K562 (cell line): ENCODE data around the gene ZBTB48. TPM values are rescaled to one million over a fixed set of nuclear protein-coding genes. Genes with fewer than 3 reads are reported as not detected.

Experiments
- CHD7 ChIP-seq: fragments of 200-600 bp; sonication (generic); IDR thresholded peaks from one replicate; pipeline ENCODE4 v1.6.1; 2012; ENCODE audit warnings: mild to moderate bottlenecking, low read depth, low read length, inconsistent platforms
- polyA plus RNA-seq, 8 experiments: library from polyadenylated mRNA; depleted of rRNA in 4 of 8; stranded (reverse) in 5 of 8; unstranded in 3 of 8; fragments of >200 nt; fragmentation: Nextera tagmentation in 2 of 8; fragmentation: Illumina TruSeq in 1 of 8; extraction: Ambion mirVana in 2 of 8; extraction: Trizol in 1 of 8; gene quantifications; 2 replicates each; pipeline versions ENCODE4 v1.2.1 to v1.2.3, GENCODE V29; 2011 to 2014; ENCODE audit warnings: inconsistent platforms in 1 of 8, missing spikeins in 1 of 8
- total RNA-seq, 7 experiments: library from RNA; depleted of rRNA in 6 of 7; stranded (reverse); fragments of >200 nt in 6 of 7; fragmentation: Illumina TruSeq in 2 of 7; extraction: Trizol in 2 of 7; gene quantifications; 2 replicates each; pipeline versions ENCODE4 v1.2.1 to v1.2.3, GENCODE V29; 2011 to 2021; ENCODE audit warnings: low replicate concordance in 1 of 7

Gene ZBTB48
- total and polyA plus RNA-seq, 9 of the 15 experiments (the other 6 are each of a cell fraction or from before 2014, with no cell fraction given): 1.9 to 66.9 (median 29.5) TPM

DNA sequence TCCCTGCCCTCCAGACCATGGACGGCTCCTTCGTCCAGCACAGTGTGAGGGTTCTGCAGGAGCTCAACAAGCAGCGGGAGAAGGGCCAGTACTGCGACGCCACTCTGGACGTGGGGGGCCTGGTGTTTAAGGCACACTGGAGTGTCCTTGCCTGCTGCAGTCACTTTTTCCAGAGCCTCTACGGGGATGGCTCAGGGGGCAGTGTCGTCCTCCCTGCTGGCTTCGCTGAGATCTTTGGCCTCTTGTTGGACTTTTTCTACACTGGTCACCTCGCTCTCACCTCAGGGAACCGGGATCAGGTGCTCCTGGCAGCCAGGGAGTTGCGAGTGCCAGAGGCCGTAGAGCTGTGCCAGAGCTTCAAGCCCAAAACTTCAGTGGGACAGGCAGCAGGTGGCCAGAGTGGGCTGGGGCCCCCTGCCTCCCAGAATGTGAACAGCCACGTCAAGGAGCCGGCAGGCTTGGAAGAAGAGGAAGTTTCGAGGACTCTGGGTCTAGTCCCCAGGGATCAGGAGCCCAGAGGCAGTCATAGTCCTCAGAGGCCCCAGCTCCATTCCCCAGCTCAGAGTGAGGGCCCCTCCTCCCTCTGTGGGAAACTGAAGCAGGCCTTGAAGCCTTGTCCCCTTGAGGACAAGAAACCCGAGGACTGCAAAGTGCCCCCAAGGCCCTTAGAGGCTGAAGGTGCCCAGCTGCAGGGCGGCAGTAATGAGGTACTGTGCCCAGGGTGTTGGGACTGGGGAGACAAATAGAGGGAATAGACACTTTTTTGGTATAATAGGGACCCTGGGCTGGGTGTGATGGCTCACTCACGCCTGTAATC lies 1.0 kb downstream of the ZBTB48 start (continued):
- TF ChIP-seq CHD7: peak; percentile 10
- TF ChIP-seq, all 486 proteins: peak for 28
